Forelimb muscle (tissue), 1 donor: ENCODE results near the gene HAGH. TPM values are rescaled to one million over a fixed set of nuclear protein-coding genes. Genes with fewer than 3 reads are reported as not detected.
"Not testable (repeated sequence)": the region's sequence is repeated elsewhere in the genome, so short reads cannot be mapped to it uniquely, and the experiment has no call there.

Experiments
- DNase-seq: peaks from one replicate; pipeline ENCODE4 v3.0.0-alpha.2; 2013; ENCODE audit warnings: low read depth
- polyA plus RNA-seq: library from polyadenylated mRNA; unstranded; fragments of 120-200 nt; gene quantifications from one replicate; pipeline ENCODE4 v1.2.1, GENCODE V29; 2013; ENCODE audit not compliant: insufficient read length

HAGH gene
- polyA plus RNA-seq, 1 donor = 44.3 TPM

GRCh38 chr16:1810536-1810935 is 16.1 kb downstream of the HAGH start:
- no peak for DNase-seq

GRCh38 chr16:1810106-1810505 is 16.5 kb downstream of the HAGH start:
- DNase-seq = no peak

DNA sequence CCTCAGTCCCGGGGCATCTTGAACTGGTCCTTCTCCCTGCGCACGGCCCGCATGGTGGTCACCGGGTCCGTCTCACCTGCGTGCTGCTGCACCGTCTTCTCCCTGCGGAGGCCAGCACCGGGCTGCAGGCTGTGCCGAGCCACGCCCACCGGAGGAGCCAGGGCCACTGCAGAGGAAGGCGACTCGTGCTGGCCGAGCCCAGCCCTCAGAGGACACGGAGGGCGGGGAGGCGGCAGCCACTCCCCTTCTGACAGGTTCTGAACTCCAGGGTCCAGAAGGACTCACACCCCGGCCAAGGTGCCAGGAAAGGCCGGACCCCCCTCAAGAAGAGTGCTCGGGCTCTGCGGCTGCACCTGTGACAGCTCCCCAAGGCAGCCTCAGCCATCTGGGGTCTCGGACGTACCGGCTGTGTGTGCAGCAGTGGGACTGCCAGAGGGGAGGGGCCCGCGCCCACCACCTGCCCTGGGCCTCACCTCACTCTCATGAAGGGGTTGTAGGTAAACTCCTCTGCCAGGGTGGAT is 17.3 kb downstream of the HAGH start:
- no peak for DNase-seq

DNA sequence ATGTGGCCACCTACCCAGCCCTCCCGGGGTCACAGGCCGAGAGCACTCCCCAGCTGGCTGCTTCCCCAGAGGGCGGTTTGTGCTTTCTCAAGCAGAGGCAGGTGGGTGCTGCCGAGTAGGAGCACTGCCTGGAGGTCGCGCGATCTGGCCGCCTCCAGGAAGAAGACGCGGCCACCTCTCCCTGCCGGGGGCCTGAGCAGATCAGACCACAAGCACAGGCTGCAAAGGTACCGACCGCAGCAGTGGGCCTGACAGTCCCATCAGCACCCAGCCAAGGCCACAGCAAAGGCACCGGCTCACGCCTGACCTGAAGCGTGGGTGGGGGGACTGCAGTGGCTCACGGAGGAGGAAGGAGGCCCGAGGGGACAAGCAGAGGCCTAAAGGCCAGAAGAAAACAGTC is 17.9 kb downstream of the HAGH start:
- DNase-seq = no peak

DNA sequence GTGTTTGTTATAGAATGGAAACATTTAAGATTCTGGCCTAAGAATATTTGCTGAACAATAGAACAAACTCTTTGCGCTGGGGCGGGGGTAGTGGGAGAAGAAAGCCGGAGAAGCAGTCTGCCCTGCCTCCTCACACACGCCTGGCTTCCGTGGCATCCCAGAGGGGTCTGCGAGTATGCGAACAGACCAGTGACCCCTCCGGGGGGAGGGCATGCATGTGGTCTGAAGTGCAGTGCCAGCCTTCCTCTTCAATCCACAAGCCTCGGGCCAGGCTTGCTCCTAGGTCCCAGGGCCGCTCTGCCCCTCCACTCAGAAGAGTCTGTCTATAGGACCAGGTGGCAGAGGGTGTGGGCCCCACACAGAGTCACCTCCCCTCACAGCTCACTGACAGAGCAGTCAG is 19.0 kb downstream of the HAGH start:
- DNase-seq = no peak

DNA sequence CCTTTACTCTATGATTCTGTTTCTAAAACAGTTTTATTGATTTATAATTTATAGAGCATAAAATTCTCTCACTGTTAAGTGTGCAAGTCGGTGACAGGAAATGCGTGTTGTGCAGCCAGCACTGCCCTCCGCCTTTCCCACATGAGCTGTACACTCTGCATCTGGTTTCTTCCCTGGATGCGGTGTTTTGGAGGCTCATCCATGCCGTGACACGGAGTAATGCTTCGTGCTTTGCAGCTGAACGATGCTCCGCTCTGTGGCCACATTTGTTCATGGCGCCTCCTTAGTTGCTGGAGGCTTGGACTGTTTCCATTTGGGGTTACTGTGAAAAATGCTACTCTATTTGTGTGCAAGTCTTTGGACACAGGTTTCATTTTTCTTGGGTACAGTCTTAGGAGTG is 25.9 kb downstream of the HAGH start:
- DNase-seq = no peak

GRCh38 chr16:1799263-1799662 is 27.4 kb downstream of the HAGH start:
- DNase-seq = not testable (repeated sequence)

DNA sequence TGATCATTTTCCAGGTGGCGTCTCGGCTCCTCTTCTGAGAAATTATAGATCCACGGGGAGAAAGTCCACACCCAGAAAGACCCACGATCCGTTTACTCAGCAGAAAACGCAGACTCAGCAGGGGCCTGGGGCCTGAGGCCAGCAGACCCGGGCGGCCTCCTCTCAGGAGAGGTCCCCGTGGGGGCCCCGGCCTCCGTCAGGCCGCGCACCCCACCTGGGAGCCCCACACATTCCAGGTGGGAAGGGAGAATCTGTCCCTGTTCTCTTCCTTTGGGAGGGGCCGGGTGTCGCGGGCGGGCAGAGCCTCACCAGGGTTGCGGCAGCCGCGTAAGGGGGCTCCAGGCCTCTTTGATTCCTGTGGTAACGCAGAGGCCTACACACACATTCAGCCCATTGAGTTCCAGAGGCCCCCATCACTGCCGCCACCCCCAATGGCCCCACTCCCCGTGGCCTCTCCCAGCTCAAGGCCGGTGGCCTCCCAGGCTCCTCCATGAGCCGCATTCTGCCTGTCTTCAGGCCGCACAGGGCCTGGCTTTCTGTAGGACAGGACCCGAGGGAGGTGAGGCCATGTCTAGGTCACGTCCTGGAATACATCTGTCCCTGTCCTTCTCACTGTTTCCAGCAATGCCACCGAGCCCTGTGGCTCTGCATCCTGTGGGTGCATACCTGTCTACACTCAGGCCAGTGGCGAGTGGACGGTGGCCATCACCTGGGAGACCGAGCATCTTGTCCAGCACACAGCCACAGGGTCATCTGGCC is 31.5 kb downstream of the HAGH start:
- DNase-seq = no peak

- DNase-seq = no peak
Observed at GRCh38 chr16:1794221-1794871, 32.3 kb downstream of the HAGH start.

GRCh38 chr16:1793578-1794220 is 32.9 kb downstream of the HAGH start, which contains the start of gene IGFALS:
Gene IGFALS (minus strand): TSS chr16:1793705. CDS start chr16:1793652, 53 bp downstream.
- DNase-seq = no peak

GRCh38 chr16:1792836-1793577 is 33.6 kb downstream of the HAGH start:
- DNase-seq = no peak

GRCh38 chr16:1791943-1792812 is 34.4 kb downstream of the HAGH start:
- DNase-seq = no peak

DNA sequence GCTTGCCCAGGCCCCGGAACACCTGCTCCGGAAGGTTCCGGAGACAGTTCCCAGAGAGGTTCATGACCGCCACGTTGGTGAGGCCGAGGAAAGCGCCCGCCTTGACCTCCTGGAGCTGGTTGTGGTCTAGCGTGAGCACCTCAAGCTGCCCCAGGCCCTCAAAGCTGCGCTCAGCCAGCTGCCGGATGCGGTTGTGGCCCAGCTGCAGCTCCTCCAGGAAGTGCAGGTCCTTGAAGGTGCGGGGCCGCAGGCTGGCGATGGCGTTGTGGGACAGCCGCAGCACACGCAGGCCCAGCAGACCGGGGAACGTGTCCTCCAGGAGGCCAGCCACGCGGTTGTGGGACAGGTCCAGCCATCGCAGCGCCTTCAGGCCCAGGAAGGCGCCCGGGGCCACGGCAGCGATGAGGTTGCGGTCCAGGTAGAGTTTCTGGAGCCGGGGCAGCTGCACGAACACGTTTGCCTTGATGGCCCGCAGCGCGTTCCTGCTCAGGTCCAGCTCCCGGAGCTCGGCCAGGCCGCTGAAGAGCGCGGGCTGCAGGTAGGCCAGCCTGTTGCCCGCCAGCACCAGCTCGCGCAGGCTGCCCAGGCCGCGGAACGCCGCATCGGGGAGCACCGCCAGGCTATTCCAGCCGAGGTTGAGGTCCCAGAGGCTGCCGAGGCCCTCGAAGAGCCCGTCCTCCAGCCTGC is 35.2 kb downstream of the HAGH start:
- DNase-seq = no peak

DNA sequence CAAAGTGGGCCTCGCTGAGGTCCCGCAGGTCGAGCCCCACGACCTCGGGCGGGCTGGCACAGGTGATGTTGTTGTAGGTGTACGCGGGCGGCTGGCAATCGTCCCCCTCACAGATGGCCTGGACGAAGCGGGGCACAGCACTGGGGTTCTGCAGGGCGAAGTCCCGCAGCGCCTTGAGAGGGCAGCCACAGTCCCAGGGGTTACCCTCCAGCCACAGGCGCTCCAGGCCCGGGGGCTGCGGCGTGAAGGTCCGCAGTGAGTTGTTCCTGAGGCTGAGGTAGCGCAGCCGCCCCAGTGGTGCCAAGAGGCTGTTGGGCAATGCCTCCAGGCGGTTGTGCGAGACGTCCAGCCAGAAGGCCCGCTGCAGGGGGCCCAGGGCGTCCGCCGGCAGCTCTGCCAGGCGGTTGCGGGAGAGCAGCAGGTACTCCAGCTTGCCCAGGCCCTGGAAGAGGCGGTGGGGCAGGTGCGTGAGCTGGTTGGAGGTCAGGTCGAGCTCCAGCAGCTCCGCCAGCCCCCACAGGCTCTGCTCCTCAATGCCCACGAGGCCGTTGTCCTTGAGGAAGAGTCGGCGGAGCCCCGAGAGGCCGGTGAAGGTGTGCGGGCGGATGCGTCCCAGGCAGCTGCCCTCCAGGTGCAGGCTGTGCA is 35.9 kb downstream of the HAGH start:
- DNase-seq = no peak

DNA sequence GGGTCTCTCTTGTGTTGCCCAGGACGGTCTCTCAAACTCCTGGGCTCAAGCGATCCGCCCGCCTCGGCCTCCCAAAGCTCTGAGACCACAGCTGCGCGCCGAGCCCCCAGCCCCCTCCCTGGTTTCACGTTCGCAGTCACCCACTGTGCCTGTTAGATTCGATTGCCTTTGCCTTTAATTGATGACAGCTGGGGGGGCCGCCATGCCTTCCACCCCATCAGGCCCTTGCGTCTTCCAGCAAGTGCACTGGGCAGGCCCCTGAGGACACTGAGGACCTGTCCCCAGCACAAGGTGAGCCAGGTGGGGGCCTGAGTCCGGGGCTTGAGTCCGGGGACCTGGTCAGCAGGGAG is 36.4 kb downstream of the HAGH start:
- no peak for DNase-seq

GRCh38 chr16:1789643-1790045 is 37.0 kb downstream of the HAGH start:
- DNase-seq = no peak

GRCh38 chr16:1788708-1789100 is 37.9 kb downstream of the HAGH start:
- DNase-seq = no peak

DNA sequence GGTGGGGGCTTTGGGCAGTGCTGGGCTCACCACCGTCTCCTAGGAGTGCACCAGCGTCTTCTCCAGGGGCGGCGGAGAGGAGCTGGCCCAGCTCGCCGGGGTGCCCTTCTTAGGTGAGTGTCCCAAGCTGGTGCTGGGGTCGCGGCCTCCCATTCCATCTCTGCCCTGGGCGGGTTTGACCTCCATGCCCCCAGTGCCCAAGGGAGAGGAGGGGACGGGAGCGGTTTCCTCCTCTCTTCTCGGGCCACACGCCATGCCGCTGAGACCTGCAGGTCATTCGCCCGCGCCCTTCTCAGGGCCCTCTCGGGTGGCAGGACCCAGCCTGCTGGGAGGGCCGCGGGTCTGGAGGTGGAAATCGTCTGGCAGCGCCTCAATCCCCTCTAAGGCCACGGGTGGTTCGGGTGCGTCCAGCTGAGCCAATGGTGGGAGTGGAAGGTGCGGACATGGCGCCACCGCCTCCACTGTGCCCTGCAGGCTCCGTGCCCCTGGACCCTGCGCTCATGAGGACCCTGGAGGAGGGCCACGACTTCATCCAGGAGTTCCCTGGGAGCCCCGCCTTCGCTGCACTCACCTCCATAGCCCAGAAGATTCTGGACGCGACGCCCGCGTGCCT is 38.4 kb downstream of the HAGH start:
- DNase-seq = no peak

DNA sequence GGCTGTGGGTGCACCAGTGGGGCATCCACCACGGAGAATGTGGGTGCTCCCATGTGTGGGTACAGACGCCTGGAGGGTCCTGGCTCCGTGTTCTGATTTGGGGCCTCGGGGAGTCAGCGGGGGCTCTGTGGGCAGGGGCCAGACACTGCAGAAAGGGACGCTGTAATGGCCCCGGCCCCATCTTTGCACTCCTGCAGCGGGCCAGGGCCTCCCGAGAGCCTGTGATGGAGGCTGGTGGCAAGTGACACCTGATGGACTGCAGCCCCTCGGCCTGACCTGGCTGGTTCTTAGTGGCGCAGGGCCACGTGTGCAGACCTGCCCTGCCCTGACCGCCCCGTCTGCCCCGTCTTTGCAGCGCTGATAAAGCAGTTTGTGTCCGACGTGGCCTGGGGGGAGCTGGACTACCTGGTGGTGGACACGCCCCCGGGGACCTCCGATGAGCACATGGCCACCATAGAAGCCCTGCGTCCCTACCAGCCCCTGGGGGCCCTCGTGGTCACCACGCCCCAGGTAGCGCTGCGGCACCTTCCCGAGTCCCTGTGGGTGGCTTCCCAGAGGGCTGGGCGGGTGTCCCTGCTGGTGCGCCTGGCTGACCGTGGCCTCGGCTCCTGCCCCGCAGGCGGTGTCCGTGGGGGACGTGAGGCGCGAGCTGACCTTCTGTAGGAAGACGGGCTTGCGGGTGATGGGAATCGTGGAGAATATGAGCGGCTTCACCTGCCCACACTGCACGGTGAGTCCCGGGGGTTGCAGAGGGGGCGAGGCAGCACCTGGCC is 39.1 kb downstream of the HAGH start:
- DNase-seq = no peak
